Stimulated activated CD4-positive, alpha-beta T cell treated with anti-CD3 and anti-CD28 coated beads, Interleukin-1b, Interleukin-23, amount 100 ng/mL, for 48 hours (primary cell): ENCODE results near the gene GULP1.
A peak's percentile ranks its signal among the peaks of the same experiment; 100 is the strongest.

ENCODE experiments used
- DNase-seq: peaks from one replicate; pipeline ENCODE4 v3.0.0-alpha.2; 2020

The GULP1 gene

GRCh38 chr2:188293601-188294351, 2.1 kb downstream of the GULP1 start:
- DNase-seq = no peak

DNA sequence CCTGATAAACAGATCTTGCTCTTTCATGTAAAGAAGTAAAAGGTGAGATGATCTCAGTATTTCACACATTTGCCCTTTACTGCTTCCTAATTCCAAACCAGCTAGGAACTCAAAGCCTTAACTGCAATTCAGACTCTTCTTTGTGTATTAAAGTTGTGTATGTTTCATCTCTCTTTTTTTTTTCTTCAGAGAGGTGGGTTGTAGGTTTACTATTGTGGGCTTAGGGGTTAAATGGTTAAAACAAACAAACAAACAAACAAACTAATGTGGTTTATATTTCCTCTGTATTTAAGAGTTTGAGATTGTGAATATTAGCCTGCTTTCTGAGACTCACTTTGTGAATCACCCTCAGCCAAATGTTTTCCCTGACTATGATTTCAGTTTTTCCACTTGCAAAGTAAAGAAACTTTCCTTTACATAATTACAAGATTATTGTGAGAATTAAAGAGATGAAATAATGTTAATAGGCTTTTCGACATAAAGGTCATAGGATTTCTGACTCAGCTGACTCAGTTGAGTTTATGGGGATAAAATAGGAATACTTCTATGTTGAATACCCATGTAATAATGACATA, 2.8 kb downstream of the GULP1 start:
- DNase-seq = no peak

GRCh38 chr2:188295067-188295685, 3.5 kb downstream of the GULP1 start:
- no peak for DNase-seq

- no peak for DNase-seq
Measured at GRCh38 chr2:188297978-188298377, 6.3 kb downstream of the GULP1 start.

DNA sequence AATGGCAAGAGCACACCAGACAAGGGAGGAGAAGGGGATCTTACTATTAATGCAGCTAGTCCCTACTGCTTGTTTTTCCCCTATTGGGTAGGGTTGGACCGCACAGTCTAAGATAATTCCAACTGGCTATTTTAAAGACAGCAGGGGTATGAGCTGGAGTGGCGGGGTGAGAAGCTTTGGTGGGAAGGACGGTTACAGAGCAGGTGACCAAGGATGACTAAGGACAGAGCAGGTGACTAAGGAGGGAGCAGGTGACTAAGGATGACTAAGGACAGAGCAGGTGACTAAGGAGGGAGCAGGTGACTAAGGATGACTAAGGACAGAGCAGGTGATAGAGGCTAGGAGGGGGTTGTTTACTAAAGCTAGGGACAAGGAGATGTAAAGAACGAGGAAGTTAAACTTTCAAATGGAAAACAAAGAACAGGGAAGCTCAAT, 7.3 kb downstream of the GULP1 start:
- DNase-seq = peak; percentile 27

GRCh38 chr2:188303363-188304031, 11.8 kb downstream of the GULP1 start:
- DNase-seq = no peak

DNA sequence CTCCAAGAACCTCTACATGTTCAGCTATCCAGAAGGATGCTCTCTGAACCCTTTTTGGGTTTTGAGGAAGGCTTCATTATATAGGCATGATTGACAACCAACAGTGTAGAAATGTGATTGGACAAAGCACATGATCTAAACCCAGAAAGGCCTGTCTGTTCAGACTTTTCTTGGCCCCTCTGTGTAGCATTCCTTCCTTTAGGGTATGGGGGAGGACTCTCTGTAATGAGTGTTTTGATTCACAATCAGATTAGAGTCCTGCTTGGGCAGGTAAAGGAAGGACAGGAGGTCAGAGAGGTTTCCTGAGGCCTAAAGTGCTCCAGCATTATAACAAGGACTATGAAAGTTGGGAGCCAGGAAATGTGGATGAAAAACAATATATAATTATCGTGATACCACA, 13.6 kb downstream of the GULP1 start:
- no peak for DNase-seq

- DNase-seq = no peak
Measured at GRCh38 chr2:188306271-188306670, 14.6 kb downstream of the GULP1 start.

- DNase-seq = no peak
Measured at GRCh38 chr2:188307850-188308283, 16.2 kb downstream of the GULP1 start.

DNA sequence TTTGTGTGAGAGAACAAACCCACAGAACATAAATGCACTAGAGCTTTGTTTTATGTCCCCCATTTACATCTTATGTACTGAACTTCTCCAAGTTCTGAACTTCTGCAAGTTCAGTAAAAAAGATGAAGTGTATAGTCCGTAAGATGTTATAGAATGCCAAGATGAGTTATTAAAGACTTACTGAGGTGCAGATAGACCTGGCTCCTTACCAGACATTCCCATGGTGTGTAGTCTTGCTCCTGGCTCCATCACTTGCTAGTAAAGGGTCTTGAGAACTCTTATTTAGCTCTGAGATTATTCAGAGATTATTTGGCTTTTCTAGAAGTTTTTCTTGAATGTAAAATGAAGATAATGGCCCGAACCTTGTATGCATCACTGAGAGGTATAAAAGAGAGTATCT, 16.8 kb downstream of the GULP1 start:
- no peak for DNase-seq

- DNase-seq = no peak
Measured at GRCh38 chr2:188309364-188309763, 17.7 kb downstream of the GULP1 start.

DNA sequence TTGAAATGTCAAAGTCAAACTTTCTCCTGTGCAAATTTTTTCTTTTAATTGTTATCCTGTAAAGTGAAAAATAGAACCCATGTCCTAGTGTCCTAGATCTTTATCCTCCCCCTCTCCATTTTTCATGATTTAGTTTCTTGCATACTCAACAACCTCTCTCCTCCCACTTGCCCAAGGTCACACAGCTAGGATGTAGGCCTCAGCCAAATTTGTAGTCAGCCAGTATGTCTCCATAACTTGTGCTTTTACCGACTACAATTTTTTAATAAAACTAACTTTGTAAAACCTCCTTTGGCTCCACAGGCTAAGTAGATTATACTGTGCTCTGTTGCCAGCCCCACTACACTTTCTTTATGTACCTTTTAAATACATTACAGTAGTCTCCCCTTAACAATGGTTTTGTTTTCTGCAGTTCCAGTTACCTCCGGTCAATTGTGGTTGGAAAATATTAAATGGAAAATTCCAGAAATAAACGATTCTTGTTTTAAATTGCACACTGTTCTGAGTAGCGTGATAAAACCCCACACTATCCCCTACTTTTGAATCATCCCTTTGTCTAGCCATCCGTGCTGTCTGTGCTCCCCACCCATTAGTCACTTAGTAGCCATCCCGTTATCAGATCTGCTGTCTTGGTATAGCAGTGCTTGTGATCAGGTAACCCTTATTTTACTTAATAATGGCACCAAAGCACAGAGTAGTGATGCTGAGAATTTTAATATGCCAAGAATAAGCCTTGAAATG, 22.8 kb downstream of the GULP1 start:
- DNase-seq = no peak

DNA sequence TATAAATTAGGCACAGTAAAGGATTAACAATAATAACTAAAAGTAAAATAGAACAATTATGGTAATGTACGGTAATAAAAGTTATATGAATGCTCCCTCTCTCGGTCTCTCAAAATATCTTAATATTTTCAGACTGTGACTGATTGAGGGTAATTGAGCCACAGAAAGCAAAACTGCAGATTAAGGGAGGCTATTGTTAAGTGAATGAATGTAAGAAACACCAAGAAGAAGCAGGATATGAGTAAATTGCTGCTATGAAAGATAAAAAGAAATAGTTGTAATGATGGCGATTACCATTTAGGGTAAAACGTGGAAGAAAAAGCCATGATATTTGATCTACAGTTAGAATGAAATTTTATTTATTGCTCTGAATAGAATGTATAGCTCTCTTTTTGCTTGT, 24.1 kb downstream of the GULP1 start:
- DNase-seq = no peak

GRCh38 chr2:188316342-188316741, 24.7 kb downstream of the GULP1 start:
- DNase-seq = no peak

DNA sequence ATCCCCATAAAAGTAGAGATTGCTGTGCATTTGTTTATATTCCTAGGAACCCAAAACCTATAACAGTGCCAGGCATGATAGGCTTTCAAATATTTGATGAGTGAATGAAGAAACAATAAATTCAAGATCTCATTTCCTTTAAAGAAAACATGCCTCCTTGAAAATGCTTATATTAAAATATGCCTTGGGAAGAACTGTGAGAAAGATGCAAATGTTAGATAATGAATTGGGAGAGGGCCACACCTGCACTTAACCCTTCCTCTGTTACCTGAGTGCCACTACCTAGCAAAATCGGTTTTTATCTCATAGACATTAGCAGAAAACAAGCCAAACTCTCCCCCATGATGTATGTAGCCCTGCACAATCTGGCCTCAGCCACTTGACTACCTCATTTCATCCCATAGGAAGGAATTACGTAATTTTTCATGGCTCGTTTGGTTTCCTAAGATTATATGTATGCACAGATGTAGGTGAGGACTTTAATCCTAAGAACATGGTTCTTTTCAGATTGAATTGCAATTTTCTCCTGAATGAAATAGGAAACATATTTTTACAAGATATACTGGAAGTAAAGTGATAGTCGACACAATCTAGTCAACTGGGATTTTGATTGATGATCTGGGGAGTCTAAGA, 25.2 kb downstream of the GULP1 start:
- no peak for DNase-seq

GRCh38 chr2:188318161-188318749, 26.6 kb downstream of the GULP1 start:
- DNase-seq = no peak

- DNase-seq = no peak
Measured at GRCh38 chr2:188319838-188320237, 28.2 kb downstream of the GULP1 start.

DNA sequence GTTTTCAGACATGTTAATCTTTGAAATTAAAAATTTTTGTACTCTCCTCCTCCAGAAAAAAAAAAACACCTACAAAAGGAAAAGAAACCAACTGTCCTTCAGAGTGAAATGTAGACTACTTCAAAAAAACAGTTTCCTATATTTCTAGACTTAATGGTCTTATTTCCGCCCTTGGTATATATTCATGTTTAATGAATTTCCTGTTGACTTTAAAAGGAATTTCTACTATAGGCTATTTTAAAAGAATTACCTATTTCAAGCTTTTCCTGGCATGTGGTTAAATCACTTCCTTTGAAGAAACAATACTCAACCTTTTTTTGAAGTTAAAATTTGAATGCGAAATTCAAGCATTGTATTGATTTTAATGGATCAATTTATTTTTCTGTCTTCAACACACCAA, 29.2 kb downstream of the GULP1 start:
- DNase-seq = no peak

- no peak for DNase-seq
Measured at GRCh38 chr2:188322569-188323551, 31.2 kb downstream of the GULP1 start.

GRCh38 chr2:188324067-188324466, 32.4 kb downstream of the GULP1 start:
- DNase-seq = no peak

DNA sequence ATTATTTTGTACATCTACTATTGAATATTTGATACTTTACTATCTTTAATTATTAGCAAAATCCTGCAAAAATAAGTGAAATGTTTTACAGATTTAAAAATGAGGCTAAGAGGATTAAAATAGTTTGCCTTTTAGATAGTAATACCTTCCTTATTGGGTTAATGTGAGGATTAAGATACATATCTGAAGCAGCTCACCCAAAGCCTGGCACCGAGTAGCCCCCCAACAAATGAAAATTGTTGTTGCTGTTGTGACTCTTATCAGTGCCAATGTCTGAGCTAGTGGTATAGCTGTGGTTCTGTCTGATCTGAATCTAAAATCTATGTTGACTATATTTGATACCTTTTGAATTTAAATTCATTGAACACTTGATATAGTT, 34.6 kb downstream of the GULP1 start:
- DNase-seq = no peak
